ENCODE data around the gene SPATA2.
"Not testable (repeated sequence)": the region's sequence is repeated elsewhere in the genome, so short reads cannot be mapped to it uniquely, and the experiment has no call there.

SPATA2 gene, protein sequence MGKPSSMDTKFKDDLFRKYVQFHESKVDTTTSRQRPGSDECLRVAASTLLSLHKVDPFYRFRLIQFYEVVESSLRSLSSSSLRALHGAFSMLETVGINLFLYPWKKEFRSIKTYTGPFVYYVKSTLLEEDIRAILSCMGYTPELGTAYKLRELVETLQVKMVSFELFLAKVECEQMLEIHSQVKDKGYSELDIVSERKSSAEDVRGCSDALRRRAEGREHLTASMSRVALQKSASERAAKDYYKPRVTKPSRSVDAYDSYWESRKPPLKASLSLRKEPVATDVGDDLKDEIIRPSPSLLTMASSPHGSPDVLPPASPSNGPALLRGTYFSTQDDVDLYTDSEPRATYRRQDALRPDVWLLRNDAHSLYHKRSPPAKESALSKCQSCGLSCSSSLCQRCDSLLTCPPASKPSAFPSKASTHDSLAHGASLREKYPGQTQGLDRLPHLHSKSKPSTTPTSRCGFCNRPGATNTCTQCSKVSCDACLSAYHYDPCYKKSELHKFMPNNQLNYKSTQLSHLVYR

DNA sequence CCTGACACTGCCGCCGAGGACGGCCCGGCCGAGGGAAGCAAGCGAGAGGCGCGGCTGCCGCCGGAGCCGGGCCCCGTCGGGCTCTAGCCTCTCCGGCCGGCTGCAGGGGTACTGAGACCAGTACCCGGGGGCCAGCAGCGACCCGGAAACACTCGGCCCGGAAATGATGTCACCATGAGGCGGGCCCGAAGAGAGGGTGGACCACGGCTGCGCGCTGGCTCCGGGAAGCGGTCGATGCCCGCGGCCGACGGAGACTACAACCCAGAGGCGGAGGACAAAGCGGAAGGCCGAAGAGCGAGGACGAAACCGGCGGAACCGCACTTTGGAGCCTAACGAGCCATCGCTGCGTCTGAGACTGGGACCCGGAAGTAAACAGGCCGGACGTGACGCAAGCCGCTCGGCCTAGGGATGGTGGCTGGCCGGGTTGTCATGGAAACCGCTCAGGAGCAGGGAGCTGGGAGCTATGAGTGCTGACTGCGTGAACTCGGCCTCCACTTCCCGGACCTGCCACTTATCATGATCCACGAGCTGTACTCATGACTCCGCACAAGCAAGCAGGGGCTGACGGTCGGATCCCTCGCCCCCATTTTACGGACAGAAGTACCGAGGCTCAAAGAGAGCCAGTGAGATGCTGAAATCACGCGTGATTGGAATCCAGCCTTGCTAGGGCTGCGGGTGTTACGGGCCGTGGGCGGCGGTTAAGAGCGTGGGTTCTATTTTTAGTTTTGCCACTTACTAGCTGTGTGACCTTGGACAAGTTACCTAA is at the start of gene SPATA2:
Gene SPATA2 (minus strand): TSS at position 150 of the 766 bp plus-strand sequence. CDS start 7,039 bp downstream, outside the sequence.
- DNase-seq = peak; percentile 95
- in situ Hi-C loops (cut with MboI; ENCODE audit: low pct_unique_long_range_greater_than_20kb, low sequenced_read_pairs) = no loop called here

- no peak for DNase-seq
- in situ Hi-C loops (cut with MboI; ENCODE audit: low pct_unique_long_range_greater_than_20kb, low sequenced_read_pairs) = no loop called here
These were observed 46.1 kb upstream of the SPATA2 start for GRCh38 chr20:49961413-49961812.

GRCh38 chr20:49957089-49957938 is 42.0 kb upstream of the SPATA2 start:
- in situ Hi-C loops (cut with MboI; ENCODE audit: low pct_unique_long_range_greater_than_20kb, low sequenced_read_pairs) = not testable (repeated sequence)

GRCh38 chr20:49956689-49957088 is 41.4 kb upstream of the SPATA2 start:
- no peak for DNase-seq
- in situ Hi-C loops (cut with MboI; ENCODE audit: low pct_unique_long_range_greater_than_20kb, low sequenced_read_pairs) = no loop called here

More at GRCh38 chr20:49957089-49957938, 42.0 kb upstream of the SPATA2 start:
- DNase-seq = peak; percentile 53

DNA sequence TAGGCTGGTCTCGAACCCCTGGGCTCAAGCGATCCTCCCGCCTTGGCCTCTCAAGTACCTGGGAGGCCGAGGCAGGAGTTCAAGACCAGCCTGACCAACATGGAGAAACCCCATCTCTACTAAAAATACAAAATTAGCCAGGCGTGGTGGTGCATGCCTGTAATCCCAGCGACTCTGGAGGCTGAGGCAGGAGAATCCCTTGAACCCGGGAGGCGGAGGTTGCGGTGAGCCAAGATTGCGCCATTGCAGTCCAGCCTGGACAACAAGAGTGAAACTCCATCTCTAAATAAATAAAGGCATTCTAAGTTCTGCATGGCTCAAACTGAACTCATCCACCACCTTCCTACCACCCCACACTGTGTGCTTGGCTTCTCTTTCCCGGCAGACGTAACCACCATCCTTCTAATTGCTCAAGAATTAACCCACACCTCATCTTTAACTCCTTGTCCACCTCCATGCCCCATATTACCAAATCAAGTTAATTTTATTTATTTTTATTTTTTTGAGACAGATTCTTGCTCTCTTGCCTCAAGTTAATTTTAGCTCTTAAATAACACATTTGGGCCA is 40.6 kb upstream of the SPATA2 start:
- in situ Hi-C loops (cut with MboI; ENCODE audit: low pct_unique_long_range_greater_than_20kb, low sequenced_read_pairs); DNase-seq: not testable (repeated sequence)

GRCh38 chr20:49955167-49955566 is 39.8 kb upstream of the SPATA2 start:
- in situ Hi-C loops (cut with MboI; ENCODE audit: low pct_unique_long_range_greater_than_20kb, low sequenced_read_pairs) = no loop called here
- DNase-seq = no peak

DNA sequence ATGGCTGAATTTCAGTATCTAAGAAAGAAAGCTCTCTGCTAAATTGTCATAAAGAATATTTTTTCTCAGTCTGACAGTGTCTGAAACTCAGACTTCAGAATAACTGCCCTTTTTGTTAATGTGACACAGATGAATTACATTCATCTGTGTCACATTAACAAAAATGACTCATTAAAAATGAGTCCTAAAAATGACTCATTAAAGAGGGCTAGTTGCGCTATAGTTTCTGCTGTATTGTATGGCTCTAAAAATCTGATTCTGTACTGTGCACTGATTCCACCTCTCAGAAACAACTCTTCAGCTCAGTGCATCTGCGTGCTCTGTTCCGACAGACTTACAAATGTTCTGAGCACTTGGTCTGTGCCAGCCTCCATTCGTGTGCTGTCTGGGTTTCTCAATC is 35.8 kb upstream of the SPATA2 start:
- no peak for DNase-seq
- in situ Hi-C loops (cut with MboI; ENCODE audit: low pct_unique_long_range_greater_than_20kb, low sequenced_read_pairs) = no loop called here

DNA sequence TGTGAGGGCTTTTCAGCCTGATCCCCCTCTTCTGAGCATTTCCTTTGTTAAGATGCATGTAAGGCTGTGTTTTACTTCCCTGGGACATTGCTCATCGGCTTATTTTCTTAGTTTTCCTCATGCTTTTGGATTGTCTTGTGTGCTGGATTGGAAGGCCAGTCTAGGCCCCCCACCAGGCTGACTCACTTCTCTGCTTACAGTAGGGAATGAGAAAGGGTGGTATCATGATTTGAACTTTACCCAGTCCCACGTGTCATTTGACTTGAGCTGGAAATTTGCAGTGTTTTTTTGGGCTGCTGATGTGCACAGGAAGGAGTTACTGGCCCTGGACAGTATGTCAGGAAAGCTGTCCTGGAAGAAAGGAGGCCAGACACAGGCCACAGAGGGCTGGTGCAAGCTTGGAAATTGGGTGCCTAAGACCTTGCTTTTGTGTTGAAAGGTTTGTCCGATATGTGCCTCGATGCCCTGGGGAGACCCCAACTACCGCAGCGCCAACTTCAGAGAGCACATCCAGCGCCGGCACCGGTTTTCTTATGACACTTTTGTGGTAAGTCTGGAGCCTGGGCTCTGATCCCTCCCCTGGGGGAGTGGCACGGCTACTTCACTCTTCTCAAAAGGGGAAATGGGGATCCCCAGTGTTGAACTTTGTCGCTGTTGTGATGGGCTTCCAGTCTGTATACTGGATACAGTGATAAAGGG is 33.6 kb upstream of the SPATA2 start:
- DNase-seq = no peak
- in situ Hi-C loops (cut with MboI; ENCODE audit: low pct_unique_long_range_greater_than_20kb, low sequenced_read_pairs) = no loop called here

DNA sequence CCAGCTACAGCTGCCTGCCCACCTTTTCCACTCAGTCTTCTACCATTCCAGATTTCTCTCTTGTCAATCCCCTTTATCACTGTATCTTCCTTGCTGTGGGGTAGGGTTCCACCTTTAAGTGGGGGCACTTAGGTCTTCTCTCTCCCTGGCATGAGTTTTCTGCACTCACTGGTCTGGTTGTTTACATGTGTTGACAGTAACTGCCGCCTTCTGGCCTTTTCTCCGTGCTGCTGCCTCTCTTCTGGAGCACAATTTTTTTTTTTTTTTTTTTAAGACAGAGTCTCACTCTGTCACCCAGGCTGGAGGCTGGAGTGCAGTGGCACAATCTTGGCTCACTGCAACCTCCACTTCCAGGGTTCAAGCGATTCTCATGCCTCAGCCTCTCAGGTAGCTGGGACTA is 32.8 kb upstream of the SPATA2 start:
- DNase-seq = no peak
- in situ Hi-C loops (cut with MboI; ENCODE audit: low pct_unique_long_range_greater_than_20kb, low sequenced_read_pairs) = no loop called here

- in situ Hi-C loops (cut with MboI; ENCODE audit: low pct_unique_long_range_greater_than_20kb, low sequenced_read_pairs) = no loop called here
- DNase-seq = no peak
These were observed 30.6 kb upstream of the SPATA2 start for GRCh38 chr20:49945701-49946477.

- in situ Hi-C loops (cut with MboI; ENCODE audit: low pct_unique_long_range_greater_than_20kb, low sequenced_read_pairs) = no loop called here
- DNase-seq = no peak
These were observed 30.0 kb upstream of the SPATA2 start for GRCh38 chr20:49945306-49945700.

DNA sequence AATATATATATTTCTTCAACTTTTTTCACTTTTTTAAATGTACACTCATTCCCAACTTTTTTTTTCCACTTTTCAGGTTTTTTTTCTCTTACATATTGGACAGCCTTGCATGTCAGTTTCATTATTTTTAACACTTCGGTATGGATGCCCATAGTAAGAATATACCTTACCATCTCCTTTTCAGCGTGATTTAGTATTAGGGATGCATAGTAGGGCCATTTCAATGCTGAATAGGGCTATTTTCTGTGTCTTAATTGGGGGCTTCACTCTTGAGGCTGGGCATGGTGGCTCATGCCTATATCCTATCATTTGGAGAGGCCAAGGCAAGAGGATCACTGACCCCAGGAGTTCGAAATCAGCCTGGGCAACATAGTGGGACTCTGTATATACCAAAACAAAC is 27.6 kb upstream of the SPATA2 start:
- no peak for DNase-seq
- in situ Hi-C loops (cut with MboI; ENCODE audit: low pct_unique_long_range_greater_than_20kb, low sequenced_read_pairs) = no loop called here

DNA sequence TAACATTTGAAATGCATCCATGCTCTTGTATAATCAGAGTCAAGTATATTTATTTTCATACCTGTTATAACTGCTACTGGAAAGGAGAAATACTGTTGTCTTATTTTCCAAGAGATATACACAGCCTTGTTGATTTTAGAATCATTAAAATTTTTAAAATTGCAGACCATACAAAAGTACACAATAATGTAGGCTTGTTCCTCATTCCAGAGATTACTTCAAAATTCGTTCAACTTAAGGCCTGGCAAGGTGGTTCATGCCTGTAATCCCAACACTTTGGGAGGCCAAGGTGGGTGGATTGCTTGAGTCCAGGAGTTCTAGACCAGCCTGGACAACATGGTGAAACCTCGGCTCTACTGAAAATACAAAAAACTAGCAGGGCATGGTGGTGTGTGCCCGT is 27.0 kb upstream of the SPATA2 start:
- in situ Hi-C loops (cut with MboI; ENCODE audit: low pct_unique_long_range_greater_than_20kb, low sequenced_read_pairs) = no loop called here
- DNase-seq = no peak

GRCh38 chr20:49941456-49941855 is 26.1 kb upstream of the SPATA2 start:
- DNase-seq = no peak
- in situ Hi-C loops (cut with MboI; ENCODE audit: low pct_unique_long_range_greater_than_20kb, low sequenced_read_pairs) = no loop called here

GRCh38 chr20:49938173-49939163 is 23.1 kb upstream of the SPATA2 start:
- in situ Hi-C loops (cut with MboI; ENCODE audit: low pct_unique_long_range_greater_than_20kb, low sequenced_read_pairs) = no loop called here
- no peak for DNase-seq

DNA sequence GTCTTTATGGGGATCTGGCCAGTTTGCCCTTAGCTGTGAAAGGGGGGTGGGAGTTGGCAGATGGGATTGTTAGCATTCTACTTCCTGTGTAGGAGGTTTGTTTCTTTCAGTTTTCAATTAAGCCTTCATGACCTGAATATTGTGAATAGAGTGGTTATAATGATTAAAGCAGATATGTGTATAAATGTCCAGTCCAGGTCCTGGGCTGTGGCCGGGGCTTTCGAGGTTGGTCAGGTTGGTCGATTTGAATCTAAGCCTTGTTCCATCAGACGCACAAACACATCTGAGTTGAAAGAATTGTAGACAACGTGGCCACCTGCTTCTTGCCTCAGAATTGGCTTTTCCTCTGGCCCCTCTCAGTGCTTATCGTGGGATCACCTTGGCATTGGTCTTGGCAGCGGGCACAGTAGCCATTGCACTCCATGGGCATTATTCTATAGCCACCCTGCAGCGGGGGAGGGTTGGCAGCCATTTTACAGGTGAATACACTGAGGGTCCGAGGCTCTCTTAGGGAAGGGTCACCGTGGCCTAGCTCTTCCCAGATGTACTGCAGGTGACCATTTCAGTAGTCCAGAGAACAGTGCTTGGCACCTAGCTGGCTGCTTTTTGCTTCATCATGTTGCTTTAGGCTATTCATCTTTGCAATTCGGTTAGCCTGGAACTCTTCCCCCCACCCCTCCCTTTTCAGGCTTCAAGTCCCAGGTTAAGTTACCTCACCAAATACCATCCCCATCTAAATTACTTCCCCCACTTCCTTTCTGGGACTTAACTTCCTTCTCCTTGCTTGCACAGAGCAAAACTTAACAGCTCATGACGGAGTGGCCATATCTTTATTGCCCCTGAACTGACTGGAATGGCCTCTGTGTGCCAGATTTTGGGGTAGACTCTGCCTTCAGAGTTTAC is 21.9 kb upstream of the SPATA2 start:
- in situ Hi-C loops (cut with MboI; ENCODE audit: low pct_unique_long_range_greater_than_20kb, low sequenced_read_pairs) = no loop called here
- peak; percentile 84 for DNase-seq
